HCT116 (cell line): ENCODE data around the gene CARD16.

Experiments
- CEBPB ChIP-seq: IDR thresholded peaks from 2 replicates; pipeline ENCODE4 v1.6.1; 2012; ENCODE audit warnings: low read depth
- CTCF ChIP-seq, 3 experiments: fragments of 200-600 bp in 1 of 3; sonication (generic) in 1 of 3; IDR thresholded peaks in 2 of 3; conservative IDR thresholded peaks in 1 of 3; 2 replicates each; pipeline ENCODE4 v1.5.1; 2012 to 2017; ENCODE audit warnings: low read depth in 2 of 3, low read length in 2 of 3, antibody characterized with exemption in 1 of 3, borderline replicate concordance in 1 of 3, control low read depth in 1 of 3, mild to moderate bottlenecking in 1 of 3, mixed read lengths in 1 of 3, mixed run types in 1 of 3, moderate library complexity in 1 of 3; ENCODE audit not compliant: insufficient read depth in 1 of 3
- EZH2 ChIP-seq: fragments of 200-600 bp; sonication (generic); IDR thresholded peaks from 2 replicates; pipeline ENCODE4 v1.6.1; 2017; ENCODE audit warnings: antibody characterized with exemption, mixed run types
- POLR2A ChIP-seq: IDR thresholded peaks from 2 replicates; pipeline ENCODE4 v1.7.0; 2011; ENCODE audit warnings: borderline replicate concordance; ENCODE audit not compliant: insufficient read depth, insufficient read length; ENCODE audit errors: extremely low read depth
- POLR2AphosphoS5 ChIP-seq: IDR thresholded peaks from 2 replicates; pipeline ENCODE4 v1.6.1; 2011; ENCODE audit warnings: mild to moderate bottlenecking, low read depth, low read length, moderate library complexity
- RAD21 ChIP-seq: IDR thresholded peaks from 2 replicates; pipeline ENCODE4 v1.6.1; 2012; ENCODE audit warnings: low read depth, mild to moderate bottlenecking
- TCF7L2 ChIP-seq: IDR thresholded peaks from 2 replicates; pipeline ENCODE4 v1.7.0; 2011; ENCODE audit warnings: borderline replicate concordance, inconsistent platforms; ENCODE audit not compliant: insufficient read depth, insufficient read length; ENCODE audit errors: extremely low read depth
- ZNF274 ChIP-seq: fragments of 200-500 bp; sonication (Bioruptor generic); IDR thresholded peaks from 2 replicates; pipeline ENCODE4 v1.6.1; 2014; ENCODE audit warnings: mild to moderate bottlenecking, low read depth, low read length, inconsistent platforms

DNA sequence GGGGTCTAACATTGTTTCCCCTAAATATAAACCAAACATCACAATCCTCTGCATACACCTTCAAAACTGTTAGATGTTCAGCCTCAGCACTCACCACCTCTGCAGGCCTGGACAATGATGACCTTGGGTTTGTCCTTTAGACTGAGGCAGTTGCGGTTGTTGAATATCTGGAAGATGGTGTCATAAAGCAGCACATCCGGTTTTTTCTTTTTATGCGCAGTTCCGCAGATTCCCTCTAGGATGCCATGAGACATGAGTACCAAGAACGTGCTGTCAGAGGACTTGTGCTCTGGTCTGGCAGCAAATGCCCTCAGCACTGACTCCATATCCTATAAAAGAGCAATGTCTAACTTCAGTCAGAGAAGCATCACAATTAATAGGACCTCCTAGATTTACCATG is 45.0 kb downstream of the CARD16 start:
- TF ChIP-seq EZH2 (no peak), CTCF (IDR thresholded peaks at IDR 0.05 in 2 of 3, conservative IDR thresholded peaks at IDR 0.05 in 1 of 3; ENCODE audit: borderline replicate concordance in 1 of 3, insufficient read depth in 1 of 3, low read depth in 2 of 3, low read length in 2 of 3) (peak in 2 of 3 experiments; percentile 36 to 40; a peak in 3 of 6 replicates), CEBPB (no peak), POLR2A (no peak), TCF7L2 (no peak), POLR2AphosphoS5 (no peak), RAD21 (no peak), ZNF274 (no peak)
